ENCODE measurements around the gene KIFAP3. TPM values are rescaled to one million over a fixed set of nuclear protein-coding genes. Genes with fewer than 3 reads are reported as not detected.

The KIFAP3 gene
- total RNA-seq (2021; ENCODE audit: unreplicated experiment) (20.0 TPM), Bru-seq, nascent RNA (percentile 69 among the genes with signal in this experiment), BruChase-seq, experiment 1, labeled RNA remaining after a 2-hour chase (percentile 50 among the genes with signal in this experiment), BruChase-seq, experiment 2, labeled RNA remaining after a 6-hour chase (percentile 57 among the genes with signal in this experiment)
- 12.2 TPM for polyA plus RNA-seq (2012; ENCODE audit: insufficient read length)
- long read RNA-seq, transcript KIFAP3-201 (20 exons, 2,957 nt), result major isoform, 47 of 63 reads
- long read RNA-seq, partial matches to known transcripts, result 6 of 63 reads
- long read RNA-seq, other reads (novel, unspliced or antisense), result 8 of 63 reads

DNA sequence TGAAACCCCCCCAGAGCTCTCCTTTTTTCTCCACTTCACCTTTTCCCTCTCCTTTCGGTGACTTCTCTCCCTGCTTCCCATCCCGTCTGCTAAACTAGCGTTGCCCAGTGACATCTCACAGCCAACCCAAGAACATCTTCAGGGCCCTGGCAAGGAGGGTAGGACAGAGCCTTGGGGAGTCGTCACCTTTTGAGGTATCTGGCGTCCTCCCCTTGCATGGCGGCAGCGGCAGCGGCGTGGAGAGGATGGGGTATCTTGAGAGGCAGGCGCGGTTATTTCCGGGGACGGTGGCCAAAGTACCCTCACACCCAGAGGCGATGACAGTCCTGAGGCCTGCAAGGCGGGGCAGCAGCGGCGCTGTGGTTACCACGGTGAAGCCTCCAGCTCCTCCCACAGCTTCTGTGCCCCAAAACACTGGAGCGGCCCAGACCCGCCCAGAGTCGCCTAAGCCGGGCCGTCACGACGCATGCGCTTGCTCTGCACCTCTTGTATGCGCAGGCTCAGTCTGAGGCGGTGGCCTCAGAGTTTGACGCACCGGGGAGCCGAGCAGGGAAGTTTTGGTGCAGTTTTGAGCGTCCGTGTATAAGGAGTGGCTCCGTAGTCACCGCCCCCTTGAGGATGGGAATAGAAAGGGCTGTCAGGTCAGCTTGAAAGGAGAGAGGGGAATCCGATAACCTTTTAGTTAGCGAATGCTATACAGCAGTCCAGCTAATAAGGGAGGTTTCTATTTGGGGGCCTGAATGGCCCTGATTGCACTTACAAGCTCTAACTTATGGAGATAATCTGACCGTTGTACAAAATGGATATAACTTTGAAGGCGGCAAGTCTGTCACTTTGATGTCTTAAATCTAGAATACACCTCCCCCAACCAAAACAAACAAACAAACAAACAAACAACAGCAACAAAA lies at the start of gene KIFAP3:
Gene KIFAP3 (minus strand): TSS at position 446 of the 908 bp plus-strand sequence. CDS start 228 bp downstream, at position 218.
- ATAC-seq (peak; percentile 100), DNase-seq (ENCODE audit: low read depth, low spot score) (peak; percentile 96)
- peaks cover 10% of the 10 kb centered on the region for H3K4me1 ChIP-seq (ENCODE audit: control insufficient read depth, insufficient read depth, low read length)
- H3K9me3 ChIP-seq (ENCODE audit: control insufficient read depth, insufficient read depth, low read depth, low read length), result peaks cover 7% of the 10 kb centered on the region; the same call in 1 of the 2 replicates
- no peaks in the 10 kb centered on the region for H3K27me3 ChIP-seq (ENCODE audit: control insufficient read depth, insufficient read depth, low read length)
- ChIA-PET CTCF (no interaction called here), POLR2A (interaction anchor here (0.6 kb wide), 1 partner anchor 11 kb away, joined by 12 read pairs; no protein-coding TSS in a partner anchor)
- in situ Hi-C loops (cut with HindIII; ENCODE audit: low pct_unique_long_range_greater_than_20kb, low sequenced_read_pairs) (no loop called here), intact Hi-C loops (cut with micrococcal nuclease; ENCODE audit: unreplicated experiment) (loop anchor here (10.0 kb wide), 1 partner anchor 150 kb away; no protein-coding TSS in a partner anchor)
- peak within 1 kb of the TSS; percentile 81 for H3K27ac ChIP-seq (ENCODE audit: low read length)
- BruUV-seq (replicated peaks), result no TSS peak
- TF ChIP-seq SIN3A (IDR thresholded peaks at IDR 0.05; ENCODE audit: borderline replicate concordance, insufficient read depth, low read depth, low read length) (no peak), TCF7L2 (IDR thresholded peaks at IDR 0.05; ENCODE audit: low read depth, low read length) (peak; percentile 87), POLR2AphosphoS5 (IDR thresholded peaks at IDR 0.05; ENCODE audit: low read depth, low read length) (peak; percentile 21; the same call in 1 of the 2 replicates)
- TF ChIP-seq, protein P1, sequence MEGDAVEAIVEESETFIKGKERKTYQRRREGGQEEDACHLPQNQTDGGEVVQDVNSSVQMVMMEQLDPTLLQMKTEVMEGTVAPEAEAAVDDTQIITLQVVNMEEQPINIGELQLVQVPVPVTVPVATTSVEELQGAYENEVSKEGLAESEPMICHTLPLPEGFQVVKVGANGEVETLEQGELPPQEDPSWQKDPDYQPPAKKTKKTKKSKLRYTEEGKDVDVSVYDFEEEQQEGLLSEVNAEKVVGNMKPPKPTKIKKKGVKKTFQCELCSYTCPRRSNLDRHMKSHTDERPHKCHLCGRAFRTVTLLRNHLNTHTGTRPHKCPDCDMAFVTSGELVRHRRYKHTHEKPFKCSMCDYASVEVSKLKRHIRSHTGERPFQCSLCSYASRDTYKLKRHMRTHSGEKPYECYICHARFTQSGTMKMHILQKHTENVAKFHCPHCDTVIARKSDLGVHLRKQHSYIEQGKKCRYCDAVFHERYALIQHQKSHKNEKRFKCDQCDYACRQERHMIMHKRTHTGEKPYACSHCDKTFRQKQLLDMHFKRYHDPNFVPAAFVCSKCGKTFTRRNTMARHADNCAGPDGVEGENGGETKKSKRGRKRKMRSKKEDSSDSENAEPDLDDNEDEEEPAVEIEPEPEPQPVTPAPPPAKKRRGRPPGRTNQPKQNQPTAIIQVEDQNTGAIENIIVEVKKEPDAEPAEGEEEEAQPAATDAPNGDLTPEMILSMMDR (IDR thresholded peaks at IDR 0.05), result peak; percentile 75
- TF ChIP-seq, protein P2, sequence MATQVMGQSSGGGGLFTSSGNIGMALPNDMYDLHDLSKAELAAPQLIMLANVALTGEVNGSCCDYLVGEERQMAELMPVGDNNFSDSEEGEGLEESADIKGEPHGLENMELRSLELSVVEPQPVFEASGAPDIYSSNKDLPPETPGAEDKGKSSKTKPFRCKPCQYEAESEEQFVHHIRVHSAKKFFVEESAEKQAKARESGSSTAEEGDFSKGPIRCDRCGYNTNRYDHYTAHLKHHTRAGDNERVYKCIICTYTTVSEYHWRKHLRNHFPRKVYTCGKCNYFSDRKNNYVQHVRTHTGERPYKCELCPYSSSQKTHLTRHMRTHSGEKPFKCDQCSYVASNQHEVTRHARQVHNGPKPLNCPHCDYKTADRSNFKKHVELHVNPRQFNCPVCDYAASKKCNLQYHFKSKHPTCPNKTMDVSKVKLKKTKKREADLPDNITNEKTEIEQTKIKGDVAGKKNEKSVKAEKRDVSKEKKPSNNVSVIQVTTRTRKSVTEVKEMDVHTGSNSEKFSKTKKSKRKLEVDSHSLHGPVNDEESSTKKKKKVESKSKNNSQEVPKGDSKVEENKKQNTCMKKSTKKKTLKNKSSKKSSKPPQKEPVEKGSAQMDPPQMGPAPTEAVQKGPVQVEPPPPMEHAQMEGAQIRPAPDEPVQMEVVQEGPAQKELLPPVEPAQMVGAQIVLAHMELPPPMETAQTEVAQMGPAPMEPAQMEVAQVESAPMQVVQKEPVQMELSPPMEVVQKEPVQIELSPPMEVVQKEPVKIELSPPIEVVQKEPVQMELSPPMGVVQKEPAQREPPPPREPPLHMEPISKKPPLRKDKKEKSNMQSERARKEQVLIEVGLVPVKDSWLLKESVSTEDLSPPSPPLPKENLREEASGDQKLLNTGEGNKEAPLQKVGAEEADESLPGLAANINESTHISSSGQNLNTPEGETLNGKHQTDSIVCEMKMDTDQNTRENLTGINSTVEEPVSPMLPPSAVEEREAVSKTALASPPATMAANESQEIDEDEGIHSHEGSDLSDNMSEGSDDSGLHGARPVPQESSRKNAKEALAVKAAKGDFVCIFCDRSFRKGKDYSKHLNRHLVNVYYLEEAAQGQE (IDR thresholded peaks at IDR 0.05; ENCODE audit: insufficient read depth in 1 of 2, low read depth in 2 of 2, low read length in 1 of 2), result no peak
- no peaks in the 10 kb centered on the region; the same call in 1 of the 2 replicates for H3K36me3 ChIP-seq (ENCODE audit: control insufficient read depth, insufficient read depth, low read length)
- peak within 1 kb of the TSS; percentile 96 to 99 for H3K4me3 ChIP-seq (ENCODE audit: low read depth in 2 of 2, low read length in 2 of 2)

DNA sequence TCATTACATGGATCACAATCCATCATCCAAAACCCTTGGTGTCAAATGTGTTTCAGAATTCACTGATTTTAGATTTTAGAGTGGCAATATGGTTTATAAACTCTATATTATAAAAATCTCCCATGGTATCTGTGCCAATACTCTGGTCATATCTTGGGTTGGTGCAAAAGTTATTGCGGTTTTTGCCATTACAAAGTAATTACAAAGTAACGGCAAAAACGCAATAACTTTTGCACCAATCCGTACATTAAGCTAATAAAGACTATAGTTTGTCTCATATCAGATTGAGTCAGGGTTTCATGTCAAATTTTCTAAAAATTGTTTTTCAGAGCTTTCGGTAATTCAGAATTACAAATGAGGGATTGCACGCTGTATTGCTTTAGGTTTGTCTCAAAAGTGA lies 47.9 kb upstream of the KIFAP3 start:
- in situ Hi-C loops (cut with HindIII; ENCODE audit: low pct_unique_long_range_greater_than_20kb, low sequenced_read_pairs), result no loop called here
- CTCF ChIA-PET, result no interaction called here
- POLR2A ChIA-PET, result no interaction called here
- Histone ChIP-seq H3K9me3 (ENCODE audit: control insufficient read depth, insufficient read depth, low read depth, low read length) (no peaks in the 10 kb centered on the region), H3K36me3 (ENCODE audit: control insufficient read depth, insufficient read depth, low read length) (no peaks in the 10 kb centered on the region; the same call in 1 of the 2 replicates), H3K27me3 (ENCODE audit: control insufficient read depth, insufficient read depth, low read length) (no peaks in the 10 kb centered on the region), H3K4me3 (ENCODE audit: low read depth in 2 of 2, low read length in 2 of 2) (no peak overlapping the region), H3K27ac (ENCODE audit: low read length) (no peak overlapping the region), H3K4me1 (ENCODE audit: control insufficient read depth, insufficient read depth, low read length) (no peaks in the 10 kb centered on the region)
- TF ChIP-seq, protein P2 (IDR thresholded peaks at IDR 0.05; ENCODE audit: insufficient read depth in 1 of 2, low read depth in 2 of 2, low read length in 1 of 2), result no peak
- TF ChIP-seq TCF7L2 (IDR thresholded peaks at IDR 0.05; ENCODE audit: low read depth, low read length), result no peak
- intact Hi-C loops (cut with micrococcal nuclease; ENCODE audit: unreplicated experiment), result no loop called here
- DNase-seq (ENCODE audit: low read depth, low spot score), result no peak
- ATAC-seq, result no peak
- BruUV-seq (replicated peaks), result no TSS peak
